BJ (cell line): Measurements from ENCODE around the gene IL19. TPM values are rescaled to one million over a fixed set of nuclear protein-coding genes. Genes with fewer than 3 reads are reported as not detected.

Source experiments
- CTCF ChIA-PET: fragments of 350-600 bp; formaldehyde crosslinking; extraction: SDS; loops from one replicate; lab custom pipeline; 2021; ENCODE audit warnings: antibody characterized with exemption, inconsistent platforms; lab: Yijun Ruan, JAX
- POLR2A ChIA-PET: fragments of 300-600 bp; sonication (Branson Sonifier 250); formaldehyde crosslinking; extraction: SDS; loops from one replicate; lab custom pipeline; 2021; ENCODE audit warnings: antibody characterized with exemption; lab: Charles Lee
- DNase-seq: peaks from one replicate; pipeline ENCODE4 v3.0.0-alpha.2; 2011; ENCODE audit warnings: low read depth
- H3K27me3 ChIP-seq: 2 replicates; pipeline ENCODE4 v1.6.0; 2011; ENCODE audit warnings: low read length; ENCODE audit not compliant: control insufficient read depth, insufficient read depth
- H3K36me3 ChIP-seq: 2 replicates; pipeline ENCODE4 v1.5.1; 2011; ENCODE audit warnings: low read length; ENCODE audit not compliant: control insufficient read depth, insufficient read depth
- H3K4me3 ChIP-seq: 2 replicates; pipeline ENCODE4 v1.5.1; 2011; ENCODE audit warnings: low read depth, mild to moderate bottlenecking, control low read depth, low read length
- CTCF ChIP-seq: IDR thresholded peaks from 2 replicates; pipeline ENCODE4 v1.5.1; 2011; ENCODE audit warnings: low read depth, mild to moderate bottlenecking, control low read depth, inconsistent platforms, low read length, moderate library complexity; ENCODE audit not compliant: insufficient read depth
- polyA plus RNA-seq: library from polyadenylated mRNA; depleted of rRNA; stranded (reverse); fragments of >200 nt; gene quantifications from 2 replicates; pipeline ENCODE4 v1.2.3, GENCODE V29; 2011

IL19 gene
- polyA plus RNA-seq, 1 experiment = not detected

- DNase-seq = no peak
- no peaks in the 10 kb centered on the region for H3K27me3 ChIP-seq
- no peaks in the 10 kb centered on the region for H3K36me3 ChIP-seq
- ChIA-PET CTCF (interaction anchor here (0.9 to 2.6 kb wide), 5 partner anchors 10 to 48 kb away, joined by 3 to 9 read pairs (median 4); no protein-coding TSS in a partner anchor), POLR2A (no interaction called here)
- no peak overlapping the region for H3K4me3 ChIP-seq
- no peak for TF ChIP-seq CTCF
Observed at GRCh38 chr1:206872139-206872538, 101.6 kb downstream of the IL19 start.

GRCh38 chr1:206873603-206874188 is 103.1 kb downstream of the IL19 start:
- Histone ChIP-seq H3K4me3 (no peak overlapping the region), H3K36me3 (no peaks in the 10 kb centered on the region), H3K27me3 (no peaks in the 10 kb centered on the region)
- ChIA-PET CTCF (interaction anchor here (0.6 to 2.6 kb wide), 5 partner anchors 9 to 255 kb away, joined by 3 to 9 read pairs (median 6); partner anchors contain the start of gene IL20), POLR2A (no interaction called here)
- no peak for DNase-seq
- no peak for TF ChIP-seq CTCF

- no peak for DNase-seq
- H3K27me3 ChIP-seq = no peaks in the 10 kb centered on the region
- no peaks in the 10 kb centered on the region for H3K36me3 ChIP-seq
- H3K4me3 ChIP-seq = no peak overlapping the region
- POLR2A ChIA-PET = no interaction called here
- TF ChIP-seq CTCF = no peak
- CTCF ChIA-PET = interaction anchor here (2.9 kb wide), 1 partner anchor 11 kb away, joined by 11 read pairs; the partner anchor contains the start of gene IL20
Observed at GRCh38 chr1:206875752-206876377, 105.3 kb downstream of the IL19 start.

- no peaks in the 10 kb centered on the region for H3K36me3 ChIP-seq
- no peak overlapping the region for H3K4me3 ChIP-seq
- ChIA-PET POLR2A (no interaction called here), CTCF (interaction anchor here (1.1 to 2.9 kb wide), 3 partner anchors 8 to 34 kb away, joined by 3 to 11 read pairs (median 5); partner anchors contain the start of gene IL20)
- no peak for DNase-seq
- no peaks in the 10 kb centered on the region for H3K27me3 ChIP-seq
- TF ChIP-seq CTCF = no peak; the same call in 1 of the 2 replicates
Observed at GRCh38 chr1:206878456-206878855, 107.9 kb downstream of the IL19 start.

GRCh38 chr1:206880314-206880713 is 109.7 kb downstream of the IL19 start:
- Histone ChIP-seq H3K4me3 (no peak overlapping the region), H3K27me3 (peaks cover 2% of the 10 kb centered on the region), H3K36me3 (no peaks in the 10 kb centered on the region)
- no peak for DNase-seq
- ChIA-PET CTCF (interaction anchor here (1.2 to 1.5 kb wide), 2 partner anchors 9 to 11 kb away, joined by 3 to 5 read pairs; no protein-coding TSS in a partner anchor), POLR2A (no interaction called here)
- TF ChIP-seq CTCF = no peak
